Measurements from ENCODE around the gene SOD1.

Gene SOD1

GRCh38 chr21:31668651-31669491 is 9.4 kb downstream of the SOD1 start:
- Histone ChIP-seq H3K18ac (ENCODE audit: low read length) (no peak overlapping the region), H3K79me1 (ENCODE audit: low read length) (peaks cover 5% of the 10 kb centered on the region), H2AK5ac (ENCODE audit: low read length) (no peak overlapping the region), H3K56ac (ENCODE audit: low read length) (no peak overlapping the region), H3K4me2 (ENCODE audit: low read length) (no peak overlapping the region), H3K4ac (ENCODE audit: low read depth, low read length) (no peak overlapping the region), H3K9ac (ENCODE audit: low read length) (no peak overlapping the region), H4K5ac (ENCODE audit: low read length) (no peak overlapping the region), H3K4me3 (ENCODE audit: low read length) (no peak overlapping the region), H3K79me2 (ENCODE audit: control insufficient read depth, insufficient read depth, low read length) (peaks cover 5% of the 10 kb centered on the region), H2BK5ac (ENCODE audit: low read length) (no peak overlapping the region), H2BK120ac (ENCODE audit: low read depth, low read length) (no peak overlapping the region), H3K27ac (ENCODE audit: low read depth, low read length) (no peak overlapping the region), H2BK15ac (replicated peaks; ENCODE audit: low read depth) (no peak overlapping the region), H3K36me3 (ENCODE audit: control insufficient read depth, insufficient read depth, low read length) (peaks cover 1% of the 10 kb centered on the region), H4K8ac (ENCODE audit: low read depth, low read length) (no peak overlapping the region), H3K4me1 (ENCODE audit: control insufficient read depth, low read depth, low read length) (no peaks in the 10 kb centered on the region), H3K23ac (ENCODE audit: low read length) (no peak overlapping the region), H3K27me3 (ENCODE audit: insufficient read depth, low read length, poor library complexity) (no peaks in the 10 kb centered on the region)
- no CpG with 5 or more reads among the region's 2 CpGs for WGBS (ENCODE audit: extremely low coverage, insufficient coverage, low lambda C conversion rate)
- DNase-seq: no peak

DNA sequence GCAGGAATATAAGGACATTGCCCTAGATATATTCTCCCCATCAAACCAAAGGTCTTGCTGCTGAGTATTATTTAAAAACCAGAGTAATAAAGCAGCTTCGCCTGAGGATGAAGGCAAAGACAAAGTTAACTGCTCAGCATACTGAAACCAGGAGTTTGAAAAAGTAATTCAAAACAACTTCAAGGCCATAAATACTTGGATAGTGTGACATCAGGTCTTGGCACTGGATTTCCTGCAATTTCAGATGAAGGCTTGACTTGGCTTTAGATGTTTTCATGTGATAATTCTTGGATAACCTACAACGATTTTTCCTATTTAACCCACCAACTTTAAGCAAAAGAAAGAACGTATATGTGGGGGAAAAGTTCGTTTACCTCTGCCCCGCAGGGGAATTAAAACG is 10.6 kb downstream of the SOD1 start:
- H3K4ac ChIP-seq (ENCODE audit: low read depth, low read length): no peak overlapping the region
- H2BK5ac ChIP-seq (ENCODE audit: low read length): no peak overlapping the region
- H3K36me3 ChIP-seq (ENCODE audit: control insufficient read depth, insufficient read depth, low read length): peaks cover 1% of the 10 kb centered on the region
- H3K9ac ChIP-seq (ENCODE audit: low read length): no peak overlapping the region
- no peaks in the 10 kb centered on the region for H3K4me1 ChIP-seq (ENCODE audit: control insufficient read depth, low read depth, low read length)
- no peak overlapping the region for H3K23ac ChIP-seq (ENCODE audit: low read length)
- H3K79me1 ChIP-seq (ENCODE audit: low read length): peaks cover 5% of the 10 kb centered on the region
- H3K56ac ChIP-seq (ENCODE audit: low read length): no peak overlapping the region
- WGBS (ENCODE audit: extremely low coverage, insufficient coverage, low lambda C conversion rate): no CpG with 5 or more reads among the region's 6 CpGs
- no peak overlapping the region for H4K8ac ChIP-seq (ENCODE audit: low read depth, low read length)
- H2BK120ac ChIP-seq (ENCODE audit: low read depth, low read length): no peak overlapping the region
- no peak overlapping the region for H4K5ac ChIP-seq (ENCODE audit: low read length)
- no peak overlapping the region for H2BK15ac ChIP-seq (replicated peaks; ENCODE audit: low read depth)
- no peak overlapping the region for H3K27ac ChIP-seq (ENCODE audit: low read depth, low read length)
- peaks cover 3% of the 10 kb centered on the region for H3K79me2 ChIP-seq (ENCODE audit: control insufficient read depth, insufficient read depth, low read length)
- DNase-seq: no peak
- H3K27me3 ChIP-seq (ENCODE audit: insufficient read depth, low read length, poor library complexity): no peaks in the 10 kb centered on the region
- H3K18ac ChIP-seq (ENCODE audit: low read length): no peak overlapping the region
- no peak overlapping the region for H3K4me3 ChIP-seq (ENCODE audit: low read length)
- H3K4me2 ChIP-seq (ENCODE audit: low read length): no peak overlapping the region
- no peak overlapping the region for H2AK5ac ChIP-seq (ENCODE audit: low read length)

GRCh38 chr21:31671146-31671716 is 11.7 kb downstream of the SOD1 start:
- H3K56ac ChIP-seq (ENCODE audit: low read length): no peak overlapping the region
- no peak overlapping the region for H3K27ac ChIP-seq (ENCODE audit: low read depth, low read length)
- no peak overlapping the region for H2BK5ac ChIP-seq (ENCODE audit: low read length)
- H3K4me2 ChIP-seq (ENCODE audit: low read length): no peak overlapping the region
- no peak overlapping the region for H4K8ac ChIP-seq (ENCODE audit: low read depth, low read length)
- H3K4ac ChIP-seq (ENCODE audit: low read depth, low read length): no peak overlapping the region
- no peak overlapping the region for H4K5ac ChIP-seq (ENCODE audit: low read length)
- no peaks in the 10 kb centered on the region for H3K4me1 ChIP-seq (ENCODE audit: control insufficient read depth, low read depth, low read length)
- no peak overlapping the region for H2AK5ac ChIP-seq (ENCODE audit: low read length)
- H3K36me3 ChIP-seq (ENCODE audit: control insufficient read depth, insufficient read depth, low read length): peaks cover 1% of the 10 kb centered on the region
- H3K79me1 ChIP-seq (ENCODE audit: low read length): no peaks in the 10 kb centered on the region
- no peak overlapping the region for H3K18ac ChIP-seq (ENCODE audit: low read length)
- H2BK15ac ChIP-seq (replicated peaks; ENCODE audit: low read depth): no peak overlapping the region
- no peaks in the 10 kb centered on the region for H3K79me2 ChIP-seq (ENCODE audit: control insufficient read depth, insufficient read depth, low read length)
- H3K9ac ChIP-seq (ENCODE audit: low read length): no peak overlapping the region
- no peak overlapping the region for H3K4me3 ChIP-seq (ENCODE audit: low read length)
- H2BK120ac ChIP-seq (ENCODE audit: low read depth, low read length): no peak overlapping the region
- H3K23ac ChIP-seq (ENCODE audit: low read length): no peak overlapping the region
- no peaks in the 10 kb centered on the region for H3K27me3 ChIP-seq (ENCODE audit: insufficient read depth, low read length, poor library complexity)
- no CpG with 5 or more reads among the region's 12 CpGs for WGBS (ENCODE audit: extremely low coverage, insufficient coverage, low lambda C conversion rate)
- no peak for DNase-seq

GRCh38 chr21:31671931-31672330 is 12.4 kb downstream of the SOD1 start:
- H2AK5ac ChIP-seq (ENCODE audit: low read length): no peak overlapping the region
- no peaks in the 10 kb centered on the region for H3K4me1 ChIP-seq (ENCODE audit: control insufficient read depth, low read depth, low read length)
- H3K4me2 ChIP-seq (ENCODE audit: low read length): no peak overlapping the region
- WGBS (ENCODE audit: extremely low coverage, insufficient coverage, low lambda C conversion rate): no CpG with 5 or more reads among the region's 17 CpGs
- no peak overlapping the region for H3K9ac ChIP-seq (ENCODE audit: low read length)
- DNase-seq: no peak
- H3K27ac ChIP-seq (ENCODE audit: low read depth, low read length): no peak overlapping the region
- H3K4ac ChIP-seq (ENCODE audit: low read depth, low read length): no peak overlapping the region
- H3K79me1 ChIP-seq (ENCODE audit: low read length): no peaks in the 10 kb centered on the region
- no peaks in the 10 kb centered on the region for H3K79me2 ChIP-seq (ENCODE audit: control insufficient read depth, insufficient read depth, low read length)
- H3K56ac ChIP-seq (ENCODE audit: low read length): no peak overlapping the region
- H3K4me3 ChIP-seq (ENCODE audit: low read length): no peak overlapping the region
- no peak overlapping the region for H4K8ac ChIP-seq (ENCODE audit: low read depth, low read length)
- H2BK15ac ChIP-seq (replicated peaks; ENCODE audit: low read depth): no peak overlapping the region
- no peak overlapping the region for H2BK5ac ChIP-seq (ENCODE audit: low read length)
- H2BK120ac ChIP-seq (ENCODE audit: low read depth, low read length): no peak overlapping the region
- H3K36me3 ChIP-seq (ENCODE audit: control insufficient read depth, insufficient read depth, low read length): peaks cover 1% of the 10 kb centered on the region
- no peak overlapping the region for H4K5ac ChIP-seq (ENCODE audit: low read length)
- H3K27me3 ChIP-seq (ENCODE audit: insufficient read depth, low read length, poor library complexity): no peaks in the 10 kb centered on the region
- H3K18ac ChIP-seq (ENCODE audit: low read length): no peak overlapping the region
- H3K23ac ChIP-seq (ENCODE audit: low read length): no peak overlapping the region

DNA sequence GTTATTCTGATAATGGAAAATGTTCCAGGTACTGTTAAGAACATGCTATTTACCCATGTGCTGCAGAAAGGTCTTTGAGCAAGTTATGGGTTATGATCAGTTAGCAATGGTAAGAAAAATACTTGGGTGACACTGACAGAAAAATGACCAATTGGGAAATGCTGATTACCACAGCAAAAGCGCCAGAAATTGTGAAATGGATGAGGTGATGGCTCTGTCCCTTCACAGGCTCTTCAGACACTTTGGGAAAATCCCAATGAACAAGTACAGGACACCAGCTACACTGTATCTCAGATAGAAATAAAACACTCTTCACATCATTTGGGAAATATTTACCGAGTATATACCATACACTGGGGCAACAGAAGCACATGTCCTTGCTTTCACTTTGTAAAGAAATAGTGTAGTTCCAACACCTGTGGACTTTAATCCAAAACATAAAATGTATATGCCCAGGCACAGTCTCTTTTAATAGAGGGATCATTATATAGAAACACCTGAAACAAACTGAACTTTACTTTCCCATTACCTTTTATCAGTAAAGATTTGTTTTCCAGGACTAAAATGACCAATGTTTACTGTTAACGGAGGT is 13.9 kb downstream of the SOD1 start:
- no peaks in the 10 kb centered on the region for H3K79me2 ChIP-seq (ENCODE audit: control insufficient read depth, insufficient read depth, low read length)
- no peaks in the 10 kb centered on the region for H3K4me1 ChIP-seq (ENCODE audit: control insufficient read depth, low read depth, low read length)
- no peak overlapping the region for H2BK5ac ChIP-seq (ENCODE audit: low read length)
- H3K27ac ChIP-seq (ENCODE audit: low read depth, low read length): no peak overlapping the region
- no CpG with 5 or more reads among the region's 3 CpGs for WGBS (ENCODE audit: extremely low coverage, insufficient coverage, low lambda C conversion rate)
- DNase-seq: no peak
- no peak overlapping the region for H3K23ac ChIP-seq (ENCODE audit: low read length)
- H3K4ac ChIP-seq (ENCODE audit: low read depth, low read length): no peak overlapping the region
- no peak overlapping the region for H4K5ac ChIP-seq (ENCODE audit: low read length)
- H3K4me2 ChIP-seq (ENCODE audit: low read length): no peak overlapping the region
- H2BK120ac ChIP-seq (ENCODE audit: low read depth, low read length): no peak overlapping the region
- no peak overlapping the region for H3K56ac ChIP-seq (ENCODE audit: low read length)
- no peaks in the 10 kb centered on the region for H3K27me3 ChIP-seq (ENCODE audit: insufficient read depth, low read length, poor library complexity)
- H2BK15ac ChIP-seq (replicated peaks; ENCODE audit: low read depth): no peak overlapping the region
- H2AK5ac ChIP-seq (ENCODE audit: low read length): no peak overlapping the region
- no peak overlapping the region for H3K18ac ChIP-seq (ENCODE audit: low read length)
- H3K9ac ChIP-seq (ENCODE audit: low read length): no peak overlapping the region
- H3K4me3 ChIP-seq (ENCODE audit: low read length): no peak overlapping the region
- H4K8ac ChIP-seq (ENCODE audit: low read depth, low read length): no peak overlapping the region
- H3K36me3 ChIP-seq (ENCODE audit: control insufficient read depth, insufficient read depth, low read length): peaks cover 1% of the 10 kb centered on the region
- H3K79me1 ChIP-seq (ENCODE audit: low read length): no peaks in the 10 kb centered on the region

Data from mesendoderm (in vitro differentiated cells).